Measurements from ENCODE around the gene PLCG2. TPM values are rescaled to one million over a fixed set of nuclear protein-coding genes. Genes with fewer than 3 reads are reported as not detected.

The PLCG2 gene
- polyA plus RNA-seq, 3 donors = 19.5 to 47.4 (median 35.5) TPM

DNA sequence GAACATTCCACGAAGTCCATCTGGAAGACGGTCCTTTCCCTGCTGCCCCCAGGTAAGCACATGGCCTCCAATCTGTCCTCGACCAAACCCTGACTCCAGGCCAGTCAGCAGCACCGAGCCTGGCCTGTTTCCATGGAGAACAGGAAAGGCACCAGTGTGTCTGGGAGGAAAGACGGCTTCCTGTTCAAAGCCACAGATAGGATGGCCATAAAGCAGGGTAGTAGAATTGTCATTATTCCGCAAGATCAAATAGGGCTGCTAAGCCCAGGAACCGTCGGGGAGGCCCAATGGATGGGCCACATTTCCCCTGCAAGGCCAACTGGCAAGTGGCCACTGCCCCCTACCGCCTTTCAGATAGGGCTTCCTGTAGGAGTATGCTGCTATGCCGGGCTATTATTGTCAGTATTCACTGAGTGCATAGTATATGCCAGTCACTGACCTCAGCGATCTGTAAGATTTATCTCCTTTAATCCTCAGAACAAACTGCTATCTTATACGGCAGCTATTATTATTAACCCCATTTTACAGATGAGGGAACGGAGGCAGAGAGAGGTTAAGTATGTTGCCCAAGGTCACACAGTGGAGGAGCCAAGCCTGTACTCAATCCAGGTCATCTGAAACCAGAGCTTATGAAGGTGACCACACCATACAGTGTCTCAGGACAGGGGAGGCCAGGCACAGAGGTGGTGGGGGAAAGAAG, 23.0 kb upstream of the PLCG2 start:
- DNase-seq = peak; percentile 23 to 48 (median 27)

DNA sequence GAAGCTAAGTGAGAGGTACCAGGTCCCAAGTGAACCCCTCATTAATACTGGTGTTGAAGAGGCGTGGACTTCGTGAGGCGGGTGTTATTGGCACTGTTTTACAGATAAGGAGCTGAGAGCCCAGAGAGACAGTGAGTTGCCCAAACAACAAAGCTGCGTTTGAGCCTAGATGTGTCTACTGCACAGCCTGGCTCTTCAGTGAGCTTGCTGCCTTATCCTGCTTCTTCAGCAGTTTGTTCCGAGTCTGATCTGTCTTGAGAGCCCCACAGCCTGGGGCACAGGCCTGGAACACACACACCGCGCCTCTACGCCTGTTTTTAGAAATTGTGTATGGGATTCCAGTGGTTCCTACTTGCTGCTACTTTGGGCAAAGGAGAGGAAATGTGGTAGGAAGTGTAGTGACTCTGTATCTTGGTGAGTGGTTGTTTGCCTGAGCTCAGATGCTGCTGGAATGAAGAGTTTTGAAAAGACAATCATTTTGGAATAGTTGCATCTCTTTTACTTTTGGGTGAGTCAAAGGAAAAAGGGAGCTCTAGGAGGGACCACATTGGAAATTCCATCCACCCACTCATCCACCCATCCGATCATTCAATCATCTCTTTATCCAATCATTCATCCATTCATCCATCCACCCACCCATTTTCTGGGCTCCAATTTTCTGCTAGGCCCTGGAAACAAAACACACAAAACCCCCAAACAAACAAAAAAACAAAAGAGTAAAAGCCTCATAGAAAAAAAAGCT, 22.3 kb upstream of the PLCG2 start:
- DNase-seq = no peak
- H3K79me2 ChIP-seq (ENCODE audit: insufficient read depth, low read length) = no peaks in the 10 kb centered on the region
- no peaks in the 10 kb centered on the region for H4K20me1 ChIP-seq (ENCODE audit: insufficient read depth, low read length)
- H3K9me3 Mint-ChIP-seq = peaks cover 0 to 6% (median 2%) of the 10 kb centered on the region in 7 donors
- WGBS (ENCODE audit: insufficient coverage) = 15% methylated on average over 8 of the region's 9 CpGs
- H3K27me3 Mint-ChIP-seq (ENCODE audit: low read depth in 3 of 3) = peaks cover 1 to 9% (median 7%) of the 10 kb centered on the region in 3 donors
- intact Hi-C loops (cut with micrococcal nuclease) = loop anchor here in 1 of 2 donors (2.0 kb wide), 1 partner anchor 14 kb away; no protein-coding TSS in a partner anchor
- H3K4me1 ChIP-seq (ENCODE audit: control insufficient read depth in 1 of 2, insufficient read depth in 2 of 2, low read length in 2 of 2) = peaks cover 50 to 60% of the 10 kb centered on the region in 2 donors
- no peak overlapping the region for H3K4me2 ChIP-seq (replicated peaks; ENCODE audit: extremely low read depth, low read length, poor library complexity, severe bottlenecking)
- TF ChIP-seq, protein P1, sequence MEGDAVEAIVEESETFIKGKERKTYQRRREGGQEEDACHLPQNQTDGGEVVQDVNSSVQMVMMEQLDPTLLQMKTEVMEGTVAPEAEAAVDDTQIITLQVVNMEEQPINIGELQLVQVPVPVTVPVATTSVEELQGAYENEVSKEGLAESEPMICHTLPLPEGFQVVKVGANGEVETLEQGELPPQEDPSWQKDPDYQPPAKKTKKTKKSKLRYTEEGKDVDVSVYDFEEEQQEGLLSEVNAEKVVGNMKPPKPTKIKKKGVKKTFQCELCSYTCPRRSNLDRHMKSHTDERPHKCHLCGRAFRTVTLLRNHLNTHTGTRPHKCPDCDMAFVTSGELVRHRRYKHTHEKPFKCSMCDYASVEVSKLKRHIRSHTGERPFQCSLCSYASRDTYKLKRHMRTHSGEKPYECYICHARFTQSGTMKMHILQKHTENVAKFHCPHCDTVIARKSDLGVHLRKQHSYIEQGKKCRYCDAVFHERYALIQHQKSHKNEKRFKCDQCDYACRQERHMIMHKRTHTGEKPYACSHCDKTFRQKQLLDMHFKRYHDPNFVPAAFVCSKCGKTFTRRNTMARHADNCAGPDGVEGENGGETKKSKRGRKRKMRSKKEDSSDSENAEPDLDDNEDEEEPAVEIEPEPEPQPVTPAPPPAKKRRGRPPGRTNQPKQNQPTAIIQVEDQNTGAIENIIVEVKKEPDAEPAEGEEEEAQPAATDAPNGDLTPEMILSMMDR (IDR thresholded peaks at IDR 0.05) = no peak
- H3K36me3 ChIP-seq (replicated peaks in 1 of 2; ENCODE audit: control insufficient read depth in 1 of 2, insufficient read depth in 2 of 2, low read length in 2 of 2) = no peaks in the 10 kb centered on the region
- H3K27ac ChIP-seq (ENCODE audit: low read depth in 1 of 2, low read length in 2 of 2) = no peak overlapping the region
- H3K9me3 ChIP-seq (replicated peaks in 1 of 2; ENCODE audit: control insufficient read depth in 1 of 2, insufficient read depth in 1 of 2, low read length in 2 of 2) = no peaks in the 10 kb centered on the region
- H2AFZ ChIP-seq (ENCODE audit: insufficient read depth, low read depth, low read length, poor library complexity, severe bottlenecking) = no peak overlapping the region
- peaks cover 54% of the 10 kb centered on the region for H3K4me1 Mint-ChIP-seq
- H3K27me3 ChIP-seq (ENCODE audit: control insufficient read depth in 2 of 2, insufficient read depth in 2 of 2, low read length in 2 of 2) = no peaks in the 10 kb centered on the region
- H3K9ac ChIP-seq (ENCODE audit: insufficient read depth, low read length, poor library complexity, severe bottlenecking) = no peak overlapping the region
- peak overlapping the region in 1 of 3 experiments; percentile 13 for H3K4me3 ChIP-seq (replicated peaks in 1 of 3; ENCODE audit: low read depth in 2 of 3, low read length in 3 of 3)
- peak overlapping the region in 1 of 2 donors; percentile 51 for H3K4me3 Mint-ChIP-seq
- peaks cover 12 to 18% of the 10 kb centered on the region in 2 donors for H3K36me3 Mint-ChIP-seq
- peak overlapping the region in 4 of 7 donors; percentile 10 to 66 (median 50) for H3K27ac Mint-ChIP-seq

More for the DNA sequence above, 23.0 kb upstream of the PLCG2 start:
- H3K9ac ChIP-seq (ENCODE audit: insufficient read depth, low read length, poor library complexity, severe bottlenecking) = no peak overlapping the region
- no peak overlapping the region for H2AFZ ChIP-seq (ENCODE audit: insufficient read depth, low read depth, low read length, poor library complexity, severe bottlenecking)
- no peaks in the 10 kb centered on the region for H3K27me3 ChIP-seq (ENCODE audit: control insufficient read depth in 2 of 2, insufficient read depth in 2 of 2, low read length in 2 of 2)
- peak overlapping the region in 1 of 3 experiments; percentile 13 for H3K4me3 ChIP-seq (replicated peaks in 1 of 3; ENCODE audit: low read depth in 2 of 3, low read length in 3 of 3)
- no peaks in the 10 kb centered on the region for H3K79me2 ChIP-seq (ENCODE audit: insufficient read depth, low read length)
- peaks cover 62% of the 10 kb centered on the region for H3K4me1 Mint-ChIP-seq
- H3K4me1 ChIP-seq (ENCODE audit: control insufficient read depth in 1 of 2, insufficient read depth in 2 of 2, low read length in 2 of 2) = peaks cover 57 to 67% of the 10 kb centered on the region in 2 donors
- H3K36me3 ChIP-seq (replicated peaks in 1 of 2; ENCODE audit: control insufficient read depth in 1 of 2, insufficient read depth in 2 of 2, low read length in 2 of 2) = no peaks in the 10 kb centered on the region
- 3% methylated on average over 8 of the region's 13 CpGs for WGBS (ENCODE audit: insufficient coverage)
- H3K27me3 Mint-ChIP-seq (ENCODE audit: low read depth in 3 of 3) = peaks cover 1 to 7% (median 6%) of the 10 kb centered on the region in 3 donors
- peak overlapping the region; percentile 59 for H3K4me2 ChIP-seq (replicated peaks; ENCODE audit: extremely low read depth, low read length, poor library complexity, severe bottlenecking)
- H3K27ac ChIP-seq (ENCODE audit: low read depth in 1 of 2, low read length in 2 of 2) = no peak overlapping the region
- H3K27ac Mint-ChIP-seq = peak overlapping the region in 4 of 7 donors; percentile 42 to 78 (median 57)
- H4K20me1 ChIP-seq (ENCODE audit: insufficient read depth, low read length) = no peaks in the 10 kb centered on the region
- H3K9me3 ChIP-seq (replicated peaks in 1 of 2; ENCODE audit: control insufficient read depth in 1 of 2, insufficient read depth in 1 of 2, low read length in 2 of 2) = no peaks in the 10 kb centered on the region
- TF ChIP-seq, protein P1 (IDR thresholded peaks at IDR 0.05) = peak; percentile 37
- intact Hi-C loops (cut with micrococcal nuclease) = loop anchor here in 1 of 2 donors (2.0 kb wide), 1 partner anchor 13 kb away; no protein-coding TSS in a partner anchor
- H3K9me3 Mint-ChIP-seq = peaks cover 0 to 6% (median 2%) of the 10 kb centered on the region in 7 donors
- H3K36me3 Mint-ChIP-seq = peaks cover 15 to 18% of the 10 kb centered on the region in 2 donors
- peak overlapping the region; percentile 9 to 63 for H3K4me3 Mint-ChIP-seq

Data from CD14-positive monocyte (primary cell).